HepG2 (cell line): ENCODE measurements around the gene MYO19. TPM values are rescaled to one million over a fixed set of nuclear protein-coding genes. Genes with fewer than 3 reads are reported as not detected.

Experiments
- polyA plus RNA-seq, 8 experiments: library from polyadenylated mRNA; depleted of rRNA in 3 of 8; stranded (reverse) in 7 of 8; unstranded in 1 of 8; fragments of >200 nt; fragmentation: Illumina TruSeq in 4 of 8; extraction: Trizol in 4 of 8; gene quantifications; 2 replicates each; pipeline versions ENCODE4 v1.2.1 to v1.2.3, GENCODE V29; 2011 to 2016; ENCODE audit warnings: low read depth in 4 of 8, missing spikeins in 1 of 8, mixed read lengths in 1 of 8; ENCODE audit not compliant: insufficient read depth in 1 of 8
- small RNA-seq, 3 experiments: library from RNA; depleted of rRNA; stranded (forward); fragments of <200 nt; gene quantifications; one replicate each; pipeline ENCODE3, GENCODE V24; 2012; ENCODE audit warnings: low read depth in 2 of 3, low replicate concordance in 1 of 3; ENCODE audit not compliant: insufficient read length in 3 of 3, insufficient read depth in 2 of 3
- total RNA-seq, 5 experiments: library from RNA; depleted of rRNA; stranded (reverse); fragments of >200 nt; fragmentation: Illumina TruSeq; extraction: Trizol; gene quantifications; 2 replicates each; pipeline ENCODE4 v1.2.3, GENCODE V29; 2016; ENCODE audit warnings: low read depth in 1 of 5

Gene MYO19
- total and polyA plus RNA-seq, 2 of the 13 experiments (the other 11 are each of a cell fraction or from before 2014, with no cell fraction given), result 75.7 to 82.3 TPM

Small RNAs within 50 kb of the gene (small RNA-seq; reads per million reads assigned to genes)
- 0 reads per million in 3 experiments for gene RNA5SP439

Other genes starting within 250 kb of the MYO19 start
- gene TBC1D3G, start 211.0 kb downstream of the MYO19 start, total RNA-seq (2016; rRNA removed; fragmentation: Illumina TruSeq; extraction: Trizol), result not detected in 2 replicates
- not detected in 2 replicates for gene TBC1D3G, start 211.0 kb downstream of the MYO19 start, polyA plus RNA-seq (2011; rRNA removed)
- gene TBC1D3H, start 146.4 kb downstream of the MYO19 start, total RNA-seq (2016; rRNA removed; fragmentation: Illumina TruSeq; extraction: Trizol), result 0.09 TPM in 1 of 2 replicates, not detected in the other
- not detected in 2 replicates for gene TBC1D3H, start 146.4 kb downstream of the MYO19 start, polyA plus RNA-seq (2011; rRNA removed)
- gene ZNHIT3, start 48.2 kb downstream of the MYO19 start, total RNA-seq (2016; rRNA removed; fragmentation: Illumina TruSeq; extraction: Trizol), result 66.6 and 88.3 TPM in 2 replicates
- gene ZNHIT3, start 48.2 kb downstream of the MYO19 start, polyA plus RNA-seq (2011; rRNA removed), result 60.9 and 77.4 TPM in 2 replicates
- 24.0 and 26.5 TPM in 2 replicates for gene PIGW, start 119 bp upstream of the MYO19 start, total RNA-seq (2016; rRNA removed; fragmentation: Illumina TruSeq; extraction: Trizol)
- gene PIGW, start 119 bp upstream of the MYO19 start, polyA plus RNA-seq (2011; rRNA removed), result 6.6 and 9.0 TPM in 2 replicates
- 53.3 and 59.6 TPM in 2 replicates for gene GGNBP2, start 10.1 kb upstream of the MYO19 start, total RNA-seq (2016; rRNA removed; fragmentation: Illumina TruSeq; extraction: Trizol)
- gene GGNBP2, start 10.1 kb upstream of the MYO19 start, polyA plus RNA-seq (2011; rRNA removed), result 75.5 and 84.2 TPM in 2 replicates
- 19.6 and 28.4 TPM in 2 replicates for gene DHRS11, start 57.0 kb upstream of the MYO19 start, total RNA-seq (2016; rRNA removed; fragmentation: Illumina TruSeq; extraction: Trizol)
- gene DHRS11, start 57.0 kb upstream of the MYO19 start, polyA plus RNA-seq (2011; rRNA removed), result 41.9 and 48.7 TPM in 2 replicates
- gene MRM1, start 66.7 kb upstream of the MYO19 start, total RNA-seq (2016; rRNA removed; fragmentation: Illumina TruSeq; extraction: Trizol), result 10.7 and 11.3 TPM in 2 replicates
- gene MRM1, start 66.7 kb upstream of the MYO19 start, polyA plus RNA-seq (2011; rRNA removed), result 4.1 and 4.9 TPM in 2 replicates